Measurements from ENCODE around the gene GATD1.

GRCh38 chr11:820655-821511, 43.6 kb upstream of the GATD1 start:
- TF ChIP-seq, protein P1, sequence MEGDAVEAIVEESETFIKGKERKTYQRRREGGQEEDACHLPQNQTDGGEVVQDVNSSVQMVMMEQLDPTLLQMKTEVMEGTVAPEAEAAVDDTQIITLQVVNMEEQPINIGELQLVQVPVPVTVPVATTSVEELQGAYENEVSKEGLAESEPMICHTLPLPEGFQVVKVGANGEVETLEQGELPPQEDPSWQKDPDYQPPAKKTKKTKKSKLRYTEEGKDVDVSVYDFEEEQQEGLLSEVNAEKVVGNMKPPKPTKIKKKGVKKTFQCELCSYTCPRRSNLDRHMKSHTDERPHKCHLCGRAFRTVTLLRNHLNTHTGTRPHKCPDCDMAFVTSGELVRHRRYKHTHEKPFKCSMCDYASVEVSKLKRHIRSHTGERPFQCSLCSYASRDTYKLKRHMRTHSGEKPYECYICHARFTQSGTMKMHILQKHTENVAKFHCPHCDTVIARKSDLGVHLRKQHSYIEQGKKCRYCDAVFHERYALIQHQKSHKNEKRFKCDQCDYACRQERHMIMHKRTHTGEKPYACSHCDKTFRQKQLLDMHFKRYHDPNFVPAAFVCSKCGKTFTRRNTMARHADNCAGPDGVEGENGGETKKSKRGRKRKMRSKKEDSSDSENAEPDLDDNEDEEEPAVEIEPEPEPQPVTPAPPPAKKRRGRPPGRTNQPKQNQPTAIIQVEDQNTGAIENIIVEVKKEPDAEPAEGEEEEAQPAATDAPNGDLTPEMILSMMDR (IDR thresholded peaks at IDR 0.05), result no peak
- TF ChIP-seq EP300 (IDR thresholded peaks at IDR 0.05), result no peak
- no peak for TF ChIP-seq POLR2A (IDR thresholded peaks at IDR 0.05)
